Omental fat pad (tissue), 4 donors: ENCODE data around the gene SLC4A4. TPM values are rescaled to one million over a fixed set of nuclear protein-coding genes. Genes with fewer than 3 reads are reported as not detected.

Experiments
- ATAC-seq: fragments of 150-250 bp; one replicate; pipeline ENCODE4 v1.9.1; 2016; ENCODE audit warnings: mild to moderate bottlenecking, moderate library complexity; ENCODE audit not compliant: low FRiP score
- DNase-seq: peaks from one replicate; pipeline ENCODE4 v3.0.0-alpha.2; 2019; ENCODE audit warnings: low spot score
- CTCF ChIP-seq, 3 donors: fragments of 450-650 bp; IDR thresholded peaks; one replicate each; pipeline ENCODE4 v1.5.1; 2016 to 2017; ENCODE audit warnings: antibody characterized with exemption in 3 of 3, mild to moderate bottlenecking in 3 of 3, moderate library complexity in 2 of 3
- total RNA-seq, 4 donors: library from RNA; depleted of rRNA; stranded (reverse); fragments of >200 nt; gene quantifications; one replicate each; pipeline ENCODE4 v1.1.0, GENCODE V29; 2016

The SLC4A4 gene
- total RNA-seq, 4 donors from 2014 or later, result 8.4 to 45.6 (median 10.2) TPM

- DNase-seq, result no peak
- TF ChIP-seq CTCF (IDR thresholded peaks at IDR 0.05), result no peak
- no peak for ATAC-seq
Observed at GRCh38 chr4:71526637-71527406, 188.0 kb downstream of the SLC4A4 start.

- TF ChIP-seq CTCF (IDR thresholded peaks at IDR 0.05), result no peak
- ATAC-seq (no peak), DNase-seq (no peak)
Observed at GRCh38 chr4:71532407-71532806, 193.6 kb downstream of the SLC4A4 start.

GRCh38 chr4:71533121-71533520 is 194.3 kb downstream of the SLC4A4 start:
- no peak for DNase-seq
- no peak for TF ChIP-seq CTCF (IDR thresholded peaks at IDR 0.05)
- ATAC-seq, result no peak

GRCh38 chr4:71537551-71538065 is 198.8 kb downstream of the SLC4A4 start:
- TF ChIP-seq CTCF (IDR thresholded peaks at IDR 0.05), result no peak
- ATAC-seq (no peak), DNase-seq (no peak)

- ATAC-seq (no peak), DNase-seq (no peak)
- TF ChIP-seq CTCF (IDR thresholded peaks at IDR 0.05), result no peak
Observed at GRCh38 chr4:71538528-71538927, 199.7 kb downstream of the SLC4A4 start.

- no peak for TF ChIP-seq CTCF (IDR thresholded peaks at IDR 0.05)
- ATAC-seq (no peak), DNase-seq (no peak)
Observed at GRCh38 chr4:71540749-71541269, 202.0 kb downstream of the SLC4A4 start.

GRCh38 chr4:71541541-71541940 is 202.7 kb downstream of the SLC4A4 start:
- DNase-seq, result no peak
- TF ChIP-seq CTCF (IDR thresholded peaks at IDR 0.05), result no peak

More at GRCh38 chr4:71541541-71541940, 202.7 kb downstream of the SLC4A4 start:
- no peak for ATAC-seq
